Heart left ventricle (tissue), 13 donors: ENCODE measurements around the gene NHLRC2.

ENCODE experiments used
- POLR2A ChIP-seq, 2 donors: fragments of 450-650 bp; IDR thresholded peaks; one replicate each; pipeline ENCODE4 v1.6.1; 2017; ENCODE audit warnings: antibody characterized with exemption in 2 of 2, mild to moderate bottlenecking in 2 of 2, moderate library complexity in 2 of 2
- TF ChIP-seq, protein P1 (sequence below), 12 donors: fragments of 200-600 bp; sonication (generic) in 4 of 12; IDR thresholded peaks; one replicate each; pipeline versions ENCODE4 v1.5.0 to v1.8.0; 2018 to 2022; ENCODE audit warnings: antibody characterized with exemption in 12 of 12, mild to moderate bottlenecking in 5 of 12
- donor health status: ischemic (EF 13 %, LVEDD 7.1; RV severe dilation, severe dysfunction).
- donor health status: DM: no; HTN: yes; CAD: no.
- donor health status: DM: no; HTN: no; CAD: no.
- donor health status: ischemic (EF 25% LVEDD 6.9; RV normal size, moderate dysfunction).
- donor health status: ischemic (EF 25% LVEDD 5.7; RV mildly dilated, moderate dysfunction).
- donor health status: ischemic (EF 35%, LVEDD 5.7; RV mildly dilated, moderate dysfunction).
- donor health status: nonischemic (EF 11% LVEDD 7.7; RV severe dilation, severe dysfunction).
- donor health status: DM: yes; HTN: yes; CAD: no.
- donor health status: PGD.
- donor health status: ischemic (EF 29% LVEDD 5.4; RV normal size, mild dysfunction).
- donor health status: nonischemic (EF 23%, LVEDD 6.1; RV moderate dilation, normal function).

DNA sequence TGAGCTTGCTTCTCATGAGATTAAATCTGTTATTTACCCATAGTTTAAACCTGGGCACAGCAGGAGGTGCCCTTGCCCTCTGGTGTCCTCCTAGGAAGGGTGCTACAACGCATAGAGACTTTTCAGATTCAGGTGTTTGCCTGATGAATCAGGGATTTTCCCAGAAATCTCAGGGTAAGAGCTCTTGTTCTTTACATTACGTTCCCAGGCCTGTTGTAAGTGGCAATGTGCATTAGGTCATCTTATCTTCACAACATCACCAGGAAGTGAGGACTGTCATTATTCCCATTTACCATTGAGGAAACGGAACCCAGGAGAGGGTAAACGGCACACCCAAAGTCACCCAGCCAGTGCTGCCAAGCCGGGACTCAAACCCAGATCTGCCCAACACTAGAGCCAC, 73.0 kb downstream of the NHLRC2 start:
- TF ChIP-seq POLR2A (IDR thresholded peaks at IDR 0.05): no peak
- TF ChIP-seq, protein P1, sequence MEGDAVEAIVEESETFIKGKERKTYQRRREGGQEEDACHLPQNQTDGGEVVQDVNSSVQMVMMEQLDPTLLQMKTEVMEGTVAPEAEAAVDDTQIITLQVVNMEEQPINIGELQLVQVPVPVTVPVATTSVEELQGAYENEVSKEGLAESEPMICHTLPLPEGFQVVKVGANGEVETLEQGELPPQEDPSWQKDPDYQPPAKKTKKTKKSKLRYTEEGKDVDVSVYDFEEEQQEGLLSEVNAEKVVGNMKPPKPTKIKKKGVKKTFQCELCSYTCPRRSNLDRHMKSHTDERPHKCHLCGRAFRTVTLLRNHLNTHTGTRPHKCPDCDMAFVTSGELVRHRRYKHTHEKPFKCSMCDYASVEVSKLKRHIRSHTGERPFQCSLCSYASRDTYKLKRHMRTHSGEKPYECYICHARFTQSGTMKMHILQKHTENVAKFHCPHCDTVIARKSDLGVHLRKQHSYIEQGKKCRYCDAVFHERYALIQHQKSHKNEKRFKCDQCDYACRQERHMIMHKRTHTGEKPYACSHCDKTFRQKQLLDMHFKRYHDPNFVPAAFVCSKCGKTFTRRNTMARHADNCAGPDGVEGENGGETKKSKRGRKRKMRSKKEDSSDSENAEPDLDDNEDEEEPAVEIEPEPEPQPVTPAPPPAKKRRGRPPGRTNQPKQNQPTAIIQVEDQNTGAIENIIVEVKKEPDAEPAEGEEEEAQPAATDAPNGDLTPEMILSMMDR (IDR thresholded peaks at IDR 0.05): no peak
